Measurements from ENCODE around the gene NFIB.

The NFIB gene

DNA sequence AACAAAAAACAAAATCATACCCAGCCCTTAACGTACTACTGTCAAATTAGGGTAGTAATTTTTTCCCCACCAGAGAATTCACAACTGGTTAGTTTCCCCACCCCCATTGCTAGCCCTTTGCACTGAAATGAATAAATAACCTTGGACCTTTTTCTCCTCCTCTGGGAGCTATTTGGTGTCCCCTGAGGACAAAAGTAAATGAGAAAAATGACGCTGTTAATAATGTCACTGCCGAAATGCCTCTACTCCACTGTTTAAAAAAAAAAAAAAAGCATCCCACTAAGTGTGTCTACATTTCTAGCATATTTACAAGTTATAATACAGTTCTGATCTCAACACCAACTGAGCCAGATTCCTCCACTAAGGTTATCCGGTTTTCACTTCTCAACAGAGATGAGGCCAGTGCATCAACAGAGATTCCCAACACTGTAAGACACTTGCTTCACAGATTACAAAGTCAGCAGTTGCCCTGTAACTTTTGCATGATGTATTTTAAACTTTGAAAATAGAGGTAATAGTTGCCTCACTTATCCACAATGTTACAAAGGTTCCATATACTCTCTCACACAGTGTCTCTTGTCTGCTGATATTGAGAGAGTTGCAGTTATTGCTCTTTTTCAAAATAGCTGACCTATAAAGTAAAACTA lies 5.1 kb upstream of the NFIB start:
- DNase-seq (ENCODE audit: low read depth in 3 of 3) = no peak

- DNase-seq (ENCODE audit: low read depth in 3 of 3) = no peak
Observed at GRCh38 chr9:14318361-14318760, 4.4 kb upstream of the NFIB start.

GRCh38 chr9:14317667-14318320 lies 3.9 kb upstream of the NFIB start:
- DNase-seq (ENCODE audit: low read depth in 3 of 3) = no peak

DNA sequence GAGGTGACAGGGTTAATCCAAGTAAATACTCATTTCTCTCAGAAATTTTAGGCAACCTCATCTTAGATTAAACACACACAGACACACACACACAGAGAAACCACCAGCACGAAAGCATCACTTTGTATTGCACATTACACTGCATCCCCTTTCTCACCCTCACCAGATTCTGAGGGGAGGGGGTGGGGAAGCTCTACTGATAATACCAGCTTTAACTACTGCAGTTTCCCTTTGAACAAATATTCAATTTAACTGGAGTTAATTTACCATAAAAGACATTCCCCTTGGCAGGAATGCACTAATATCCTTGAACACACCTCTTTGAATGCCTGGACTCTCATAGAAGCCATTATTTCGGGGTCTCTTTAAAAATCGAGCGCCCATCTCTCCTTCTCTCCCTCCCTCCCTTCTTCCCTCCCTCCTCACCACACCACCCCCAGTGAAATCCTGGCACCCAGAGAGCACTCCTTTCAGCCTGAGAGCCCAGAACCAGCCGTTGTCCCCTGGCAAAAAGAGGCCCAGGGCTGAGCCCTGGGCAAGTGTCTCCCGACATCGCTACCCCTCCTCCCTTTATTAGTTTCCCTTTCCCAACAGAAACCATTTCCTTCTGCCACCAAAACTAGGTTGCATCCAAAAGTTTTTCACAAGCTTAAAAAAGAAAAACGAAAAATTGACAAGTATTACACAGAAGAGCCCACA lies 2.8 kb upstream of the NFIB start:
- no peak for DNase-seq (ENCODE audit: low read depth in 3 of 3)

- no peak for DNase-seq (ENCODE audit: low read depth in 3 of 3)
Observed at GRCh38 chr9:14315875-14316601, 2.1 kb upstream of the NFIB start.

- DNase-seq (ENCODE audit: low read depth in 3 of 3) = no peak
Observed at GRCh38 chr9:14314929-14315874, 1.3 kb upstream of the NFIB start.

DNA sequence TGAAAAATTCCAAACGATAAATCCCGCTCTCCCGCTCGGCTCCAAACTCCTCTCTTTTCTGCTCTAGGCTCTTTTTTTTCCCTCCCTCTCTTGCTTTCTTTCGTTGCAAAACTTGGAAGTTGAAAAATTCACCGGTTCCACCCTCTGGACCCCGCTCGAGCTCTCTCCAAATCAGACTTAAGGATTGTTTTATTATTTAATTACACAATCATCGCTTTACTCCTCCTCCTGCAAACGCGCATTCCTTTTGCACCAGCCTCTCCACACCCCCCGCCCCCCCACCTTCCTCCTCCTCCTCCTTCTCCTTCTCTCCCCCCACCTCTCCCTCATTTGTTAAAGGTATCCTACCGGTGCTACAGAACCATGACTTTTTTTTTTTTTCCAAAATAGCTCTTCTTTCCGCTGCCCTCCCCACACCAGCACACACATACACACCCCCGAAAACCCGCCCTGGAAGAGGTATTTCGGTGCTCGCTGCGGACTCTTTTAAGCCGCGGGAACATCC lies 535 bp upstream of the NFIB start:
- DNase-seq (ENCODE audit: low read depth in 3 of 3) = no peak

DNA sequence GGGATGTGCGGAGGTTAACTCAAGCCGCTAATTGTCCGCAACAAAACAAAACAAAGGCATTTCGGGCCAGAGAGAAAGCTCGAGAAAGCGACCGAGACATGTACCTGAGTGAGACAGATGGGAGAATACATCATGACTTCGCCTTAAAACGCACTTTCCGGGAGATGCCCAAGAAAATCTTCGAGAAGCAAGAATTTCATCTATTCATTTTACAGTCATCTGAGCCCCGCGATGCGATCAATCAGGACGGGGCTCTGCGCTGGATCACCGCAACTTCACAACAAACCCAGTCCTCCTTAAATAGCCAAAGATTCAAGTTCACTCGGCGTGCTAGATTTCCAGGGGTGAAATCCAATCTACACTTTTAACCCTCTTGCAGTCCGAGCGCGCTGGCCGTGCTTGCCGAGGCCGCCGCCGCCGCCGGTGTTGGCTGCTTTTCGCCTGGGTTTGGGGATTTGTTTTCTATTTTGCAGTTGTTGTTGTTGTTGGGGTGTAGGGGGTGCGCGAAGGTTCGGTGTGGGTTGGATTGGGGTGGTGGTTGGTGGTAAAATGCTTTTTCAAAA lies 482 bp downstream of the NFIB start:
- no peak for DNase-seq (ENCODE audit: low read depth in 3 of 3)

GRCh38 chr9:14312719-14313377 lies 1.1 kb downstream of the NFIB start:
- no peak for DNase-seq (ENCODE audit: low read depth in 3 of 3)

- no peak for DNase-seq (ENCODE audit: low read depth in 3 of 3)
Observed at GRCh38 chr9:14311956-14312685, 1.8 kb downstream of the NFIB start.

- no peak for DNase-seq (ENCODE audit: low read depth in 3 of 3)
Observed at GRCh38 chr9:14311171-14311949, 2.6 kb downstream of the NFIB start.

DNA sequence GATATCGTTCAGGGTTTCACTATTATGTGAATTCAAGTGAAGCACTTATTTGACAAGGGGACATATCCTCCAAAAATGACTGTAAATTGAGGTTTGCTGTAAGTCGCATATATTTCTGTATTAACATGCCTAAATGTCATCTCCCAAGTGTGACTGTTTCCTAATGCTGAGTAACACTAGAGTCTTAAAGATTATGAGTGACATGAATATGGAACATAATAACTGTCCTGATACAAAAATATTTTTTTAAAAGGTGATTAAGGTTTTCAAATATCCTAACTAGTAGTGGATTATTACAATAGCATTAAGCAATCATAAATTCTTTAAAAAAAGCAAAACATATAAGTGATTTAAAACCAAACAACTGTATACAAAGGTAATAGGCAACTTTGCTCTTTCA lies 3.6 kb downstream of the NFIB start:
- DNase-seq (ENCODE audit: low read depth in 3 of 3) = no peak

- DNase-seq (ENCODE audit: low read depth in 3 of 3) = no peak
Observed at GRCh38 chr9:14309403-14309802, 4.5 kb downstream of the NFIB start.

GRCh38 chr9:14308853-14309145 lies 5.1 kb downstream of the NFIB start:
- no peak for DNase-seq (ENCODE audit: low read depth in 3 of 3)

DNA sequence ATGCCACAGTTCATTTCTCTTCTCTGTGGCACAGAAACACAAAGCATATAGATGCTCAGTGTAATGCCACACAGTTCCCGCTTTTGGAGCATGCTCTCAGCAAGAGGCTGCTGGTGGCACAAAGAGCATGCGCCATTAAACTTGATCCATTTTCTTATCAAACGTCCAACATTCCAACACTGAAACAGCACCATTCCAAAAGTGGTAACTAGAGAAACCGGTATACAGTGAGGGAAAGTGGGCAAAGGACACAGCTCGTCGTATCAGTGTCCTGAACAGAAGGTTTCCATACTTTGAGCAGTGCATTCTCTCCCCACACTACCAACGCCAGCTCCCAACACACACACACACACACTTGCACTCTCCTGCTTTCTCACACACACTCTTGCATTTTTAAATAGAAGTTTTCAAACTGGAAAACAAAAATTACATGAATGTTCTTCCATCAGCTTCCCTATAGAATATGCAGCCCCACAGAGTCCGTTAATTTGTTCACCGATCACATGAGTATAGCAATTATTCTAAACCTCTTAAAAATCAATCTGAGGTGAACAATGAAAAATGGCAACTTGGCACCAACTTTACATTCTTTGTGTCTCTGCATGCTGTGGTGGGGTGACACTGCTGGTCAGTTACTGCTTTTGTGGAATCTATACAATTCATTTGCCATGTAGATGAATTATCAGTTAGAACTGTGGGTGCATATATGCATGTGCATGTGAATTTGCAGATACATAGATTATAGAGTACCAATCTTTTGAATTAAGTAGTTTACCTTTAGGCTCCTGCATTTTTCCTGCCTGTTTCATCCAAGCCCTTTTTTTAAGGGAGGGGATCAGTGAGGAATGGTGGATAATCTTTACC lies 5.7 kb downstream of the NFIB start:
- DNase-seq (ENCODE audit: low read depth in 3 of 3) = no peak

GRCh38 chr9:14306672-14307660 lies 7.0 kb downstream of the NFIB start:
- no peak for DNase-seq (ENCODE audit: low read depth in 3 of 3)

GRCh38 chr9:14306188-14306587 lies 7.8 kb downstream of the NFIB start:
- no peak for DNase-seq (ENCODE audit: low read depth in 3 of 3)
